H9 (cell line): Measurements from ENCODE around the gene PLCL1. TPM values are rescaled to one million over a fixed set of nuclear protein-coding genes. Genes with fewer than 3 reads are reported as not detected.

Experiments used
- DNase-seq: peaks from one replicate; pipeline ENCODE4 v3.0.0-alpha.2; 2017
- H2AFZ ChIP-seq: one replicate; pipeline ENCODE4 v1.6.1; 2013; ENCODE audit warnings: mild to moderate bottlenecking, low read length, control low read depth, moderate library complexity
- H2AK5ac ChIP-seq: 2 replicates; pipeline ENCODE4 v1.6.1; 2013; ENCODE audit warnings: low read length, control low read depth, mixed read lengths; ENCODE audit not compliant: insufficient read length
- H2BK120ac ChIP-seq: one replicate; pipeline ENCODE4 v1.6.1; 2013; ENCODE audit warnings: low read depth, mild to moderate bottlenecking, low read length, control low read depth, inconsistent platforms; ENCODE audit not compliant: poor library complexity, severe bottlenecking
- H2BK12ac ChIP-seq: 2 replicates; pipeline ENCODE4 v1.6.1; 2013; ENCODE audit warnings: low read length, control low read depth, mixed read lengths, low read depth; ENCODE audit not compliant: insufficient read length
- H2BK15ac ChIP-seq: 2 replicates; pipeline ENCODE4 v1.6.1; 2013; ENCODE audit warnings: low read depth, low read length, control low read depth
- H2BK20ac ChIP-seq: one replicate; pipeline ENCODE4 v1.6.1; 2013; ENCODE audit warnings: low read depth, mild to moderate bottlenecking, low read length, control low read depth, inconsistent platforms; ENCODE audit not compliant: poor library complexity, severe bottlenecking
- H2BK5ac ChIP-seq: 2 replicates; pipeline ENCODE4 v1.6.1; 2013; ENCODE audit warnings: low read length, control low read depth, mixed read lengths; ENCODE audit not compliant: insufficient read length
- H3K14ac ChIP-seq: 2 replicates; pipeline ENCODE4 v1.6.1; 2013; ENCODE audit warnings: low read length, control low read depth; ENCODE audit not compliant: insufficient read depth
- H3K18ac ChIP-seq: 2 replicates; pipeline ENCODE4 v1.6.1; 2013; ENCODE audit warnings: low read depth, mild to moderate bottlenecking, mixed read lengths, low read length, control low read depth; ENCODE audit not compliant: insufficient read length
- H3K23ac ChIP-seq: 2 replicates; pipeline ENCODE4 v1.6.1; 2013; ENCODE audit warnings: low read length, control low read depth, mixed read lengths, low read depth; ENCODE audit not compliant: insufficient read length
- H3K23me2 ChIP-seq: 2 replicates; pipeline ENCODE4 v1.6.1; 2013; ENCODE audit warnings: low read depth, mild to moderate bottlenecking, mixed read lengths, low read length, control low read depth; ENCODE audit not compliant: insufficient read length, poor library complexity, severe bottlenecking
- H3K27ac ChIP-seq: 2 replicates; pipeline ENCODE4 v1.5.1; 2013; ENCODE audit warnings: low read length, control low read depth, mixed read lengths, low read depth; ENCODE audit not compliant: insufficient read length
- H3K27me3 ChIP-seq: 2 replicates; pipeline ENCODE4 v1.6.1; 2013; ENCODE audit warnings: low read length, control low read depth, inconsistent platforms; ENCODE audit not compliant: insufficient read depth
- H3K4ac ChIP-seq: 2 replicates; pipeline ENCODE4 v1.6.1; 2013; ENCODE audit warnings: low read depth, mild to moderate bottlenecking, control low read depth, inconsistent platforms, low read length, moderate library complexity
- H3K4me1 ChIP-seq: 2 replicates; pipeline ENCODE4 v1.6.1; 2013; ENCODE audit warnings: low read length, control low read depth, inconsistent platforms; ENCODE audit not compliant: insufficient read depth
- H3K4me2 ChIP-seq: 2 replicates; pipeline ENCODE4 v1.6.1; 2013; ENCODE audit warnings: low read length, control low read depth, mixed read lengths; ENCODE audit not compliant: insufficient read length, insufficient read depth
- H3K56ac ChIP-seq: 2 replicates; pipeline ENCODE4 v1.6.1; 2013; ENCODE audit warnings: low read depth, mild to moderate bottlenecking, mixed read lengths, low read length, control low read depth; ENCODE audit not compliant: insufficient read length
- H3K79me1 ChIP-seq: 2 replicates; pipeline ENCODE4 v1.6.1; 2013; ENCODE audit warnings: low read depth, mild to moderate bottlenecking, moderate library complexity, low read length, control low read depth, inconsistent platforms; ENCODE audit not compliant: insufficient read depth, poor library complexity, severe bottlenecking
- H3K79me2 ChIP-seq: 2 replicates; pipeline ENCODE4 v1.6.1; 2013; ENCODE audit warnings: low read length, control low read depth, inconsistent platforms; ENCODE audit not compliant: insufficient read depth
- H3K9ac ChIP-seq: 2 replicates; pipeline ENCODE4 v1.6.1; 2013; ENCODE audit warnings: low read length, control low read depth, mixed read lengths; ENCODE audit not compliant: insufficient read length; ENCODE audit errors: extremely low read depth
- H3K9me3 ChIP-seq: one replicate; pipeline ENCODE4 v1.6.1; 2013; ENCODE audit warnings: low read depth, low read length, inconsistent platforms; ENCODE audit not compliant: control insufficient read depth
- H3T11ph ChIP-seq: one replicate; pipeline ENCODE4 v1.6.1; 2013; ENCODE audit warnings: mild to moderate bottlenecking, low read length, control low read depth, inconsistent platforms
- H4K20me1 ChIP-seq: one replicate; pipeline ENCODE4 v1.6.1; 2013; ENCODE audit not compliant: control insufficient read depth, insufficient read length, insufficient read depth
- H4K5ac ChIP-seq: 2 replicates; pipeline ENCODE4 v1.6.1; 2013; ENCODE audit warnings: low read depth, mild to moderate bottlenecking, mixed read lengths, low read length, control low read depth; ENCODE audit not compliant: insufficient read length
- H4K8ac ChIP-seq: replicated peaks from 2 replicates; pipeline ENCODE4 v1.6.1; 2013; ENCODE audit warnings: low read length, control low read depth, mixed read lengths, low read depth; ENCODE audit not compliant: insufficient read length
- H4K91ac ChIP-seq: 2 replicates; pipeline ENCODE4 v1.6.1; 2013; ENCODE audit warnings: low read depth, mild to moderate bottlenecking, moderate library complexity, mixed read lengths, low read length, control low read depth; ENCODE audit not compliant: insufficient read length
- H3K27ac Mint-ChIP-seq, 3 experiments: 2 replicates in 2 of 3; 3 replicates in 1 of 3; pipeline ENCODE4 v1.8.0; 2020 to 2021; ENCODE audit warnings: mixed read lengths in 3 of 3, mild to moderate bottlenecking in 1 of 3, moderate library complexity in 1 of 3
- H3K27me3 Mint-ChIP-seq: 2 replicates; pipeline ENCODE4 v1.8.0; 2021; ENCODE audit warnings: low read depth, mild to moderate bottlenecking, moderate library complexity, mixed read lengths
- H3K36me3 Mint-ChIP-seq, 3 experiments: 2 replicates in 2 of 3; 3 replicates in 1 of 3; pipeline ENCODE4 v1.8.0; 2020 to 2021; ENCODE audit warnings: low read depth in 3 of 3, mixed read lengths in 3 of 3; ENCODE audit not compliant: insufficient read depth in 1 of 3
- H3K4me1 Mint-ChIP-seq, 2 experiments: 2 replicates each; pipeline ENCODE4 v1.8.0; 2020; ENCODE audit warnings: mixed read lengths in 2 of 2
- H3K4me3 Mint-ChIP-seq, 2 experiments: 2 replicates in 1 of 2; 3 replicates in 1 of 2; pipeline ENCODE4 v1.8.0; 2020 to 2021; ENCODE audit warnings: mild to moderate bottlenecking in 2 of 2, mixed read lengths in 2 of 2, moderate library complexity in 1 of 2
- H3K9me3 Mint-ChIP-seq, 2 experiments: 2 replicates in 1 of 2; 3 replicates in 1 of 2; pipeline ENCODE4 v1.8.0; 2020; ENCODE audit warnings: mild to moderate bottlenecking in 2 of 2, mixed read lengths in 2 of 2, moderate library complexity in 1 of 2
- WGBS: extraction: QIAGEN DNeasy Blood & Tissue Kit; methylation state at CpG from one replicate; pipeline ENCODE4 v1.1.7; 2013; ENCODE audit warnings: missing lambda C conversion rate, low lambda C conversion rate, mixed read lengths; ENCODE audit not compliant: insufficient read length; ENCODE audit errors: extremely low coverage; 5-methylcytosine and 5-hydroxymethylcytosine counted together
- total RNA-seq: library from RNA; stranded (reverse); gene quantifications from 2 replicates; pipeline ENCODE4 v1.2.1, GENCODE V29; 2021
- TF ChIP-seq, protein P1 (sequence below): fragments of 200-600 bp; sonication (generic); conservative IDR thresholded peaks from 3 replicates; pipeline ENCODE4 v1.8.0; 2021; ENCODE audit warnings: antibody characterized with exemption, mild to moderate bottlenecking

The PLCL1 gene
- total RNA-seq, 1 experiment from 2014 or later = 0.04 TPM

- Histone ChIP-seq H3K9ac (no peak overlapping the region), H3K9me3 (no peaks in the 10 kb centered on the region), H3K79me2 (no peaks in the 10 kb centered on the region), H2BK15ac (no peak overlapping the region), H3K79me1 (no peaks in the 10 kb centered on the region), H3K14ac (no peak overlapping the region), H2BK120ac (no peak overlapping the region), H3K27me3 (no peaks in the 10 kb centered on the region), H4K5ac (no peak overlapping the region), H4K91ac (no peak overlapping the region), H3K23ac (no peak overlapping the region), H3K18ac (no peak overlapping the region), H2BK20ac (no peak overlapping the region), H4K20me1 (no peaks in the 10 kb centered on the region), H3K23me2 (no peaks in the 10 kb centered on the region), H2BK5ac (no peak overlapping the region), H3K27ac (no peak overlapping the region), H4K8ac (no peak overlapping the region), H3K4ac (no peak overlapping the region), H3T11ph (no peak overlapping the region), H3K4me2 (no peak overlapping the region), H2AFZ (no peak overlapping the region), H2AK5ac (no peak overlapping the region), H3K56ac (no peak overlapping the region), H3K4me1 (no peaks in the 10 kb centered on the region), H2BK12ac (no peak overlapping the region)
- Mint-ChIP-seq H3K9me3 (peaks cover under 1 to 4% of the 10 kb centered on the region in 2 experiments; a peak in 4 of 5 replicates), H3K27ac (no peak overlapping the region), H3K4me1 (peaks cover 0 to 5% of the 10 kb centered on the region in 2 experiments; a peak in 1 of 4 replicates), H3K4me3 (no peak overlapping the region), H3K27me3 (0 out of 2 replicates have a peak, but pooled peaks cover under 1% of the 10 kb centered on the region), H3K36me3 (peaks cover 0 to under 1% (median 0%) of the 10 kb centered on the region in 3 experiments; a peak in 3 of 7 replicates)
- WGBS = no CpG with 5 or more reads among the region's 5 CpGs
- TF ChIP-seq, protein P1, sequence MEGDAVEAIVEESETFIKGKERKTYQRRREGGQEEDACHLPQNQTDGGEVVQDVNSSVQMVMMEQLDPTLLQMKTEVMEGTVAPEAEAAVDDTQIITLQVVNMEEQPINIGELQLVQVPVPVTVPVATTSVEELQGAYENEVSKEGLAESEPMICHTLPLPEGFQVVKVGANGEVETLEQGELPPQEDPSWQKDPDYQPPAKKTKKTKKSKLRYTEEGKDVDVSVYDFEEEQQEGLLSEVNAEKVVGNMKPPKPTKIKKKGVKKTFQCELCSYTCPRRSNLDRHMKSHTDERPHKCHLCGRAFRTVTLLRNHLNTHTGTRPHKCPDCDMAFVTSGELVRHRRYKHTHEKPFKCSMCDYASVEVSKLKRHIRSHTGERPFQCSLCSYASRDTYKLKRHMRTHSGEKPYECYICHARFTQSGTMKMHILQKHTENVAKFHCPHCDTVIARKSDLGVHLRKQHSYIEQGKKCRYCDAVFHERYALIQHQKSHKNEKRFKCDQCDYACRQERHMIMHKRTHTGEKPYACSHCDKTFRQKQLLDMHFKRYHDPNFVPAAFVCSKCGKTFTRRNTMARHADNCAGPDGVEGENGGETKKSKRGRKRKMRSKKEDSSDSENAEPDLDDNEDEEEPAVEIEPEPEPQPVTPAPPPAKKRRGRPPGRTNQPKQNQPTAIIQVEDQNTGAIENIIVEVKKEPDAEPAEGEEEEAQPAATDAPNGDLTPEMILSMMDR = no peak
- DNase-seq = no peak
Measured at GRCh38 chr2:197929008-197929885, 124.9 kb downstream of the PLCL1 start.
